NCI-H524 (cell line): ENCODE data around the gene ANXA4.

Experiments
- DNase-seq, 2 experiments: peaks; one replicate each; lab custom pipeline; 2025; lab: John Stamatoyannopoulos, UW

The ANXA4 gene

GRCh38 chr2:69741575-69742321 is at the start of gene ANXA4:
ANXA4 (plus strand) TSS chr2:69742134; CDS start chr2:69781566, 39,432 bp downstream.
- DNase-seq: peak in 1 of 2 experiments; percentile 61

GRCh38 chr2:69692424-69692823 is 49.5 kb upstream of the ANXA4 start:
- no peak for DNase-seq

DNA sequence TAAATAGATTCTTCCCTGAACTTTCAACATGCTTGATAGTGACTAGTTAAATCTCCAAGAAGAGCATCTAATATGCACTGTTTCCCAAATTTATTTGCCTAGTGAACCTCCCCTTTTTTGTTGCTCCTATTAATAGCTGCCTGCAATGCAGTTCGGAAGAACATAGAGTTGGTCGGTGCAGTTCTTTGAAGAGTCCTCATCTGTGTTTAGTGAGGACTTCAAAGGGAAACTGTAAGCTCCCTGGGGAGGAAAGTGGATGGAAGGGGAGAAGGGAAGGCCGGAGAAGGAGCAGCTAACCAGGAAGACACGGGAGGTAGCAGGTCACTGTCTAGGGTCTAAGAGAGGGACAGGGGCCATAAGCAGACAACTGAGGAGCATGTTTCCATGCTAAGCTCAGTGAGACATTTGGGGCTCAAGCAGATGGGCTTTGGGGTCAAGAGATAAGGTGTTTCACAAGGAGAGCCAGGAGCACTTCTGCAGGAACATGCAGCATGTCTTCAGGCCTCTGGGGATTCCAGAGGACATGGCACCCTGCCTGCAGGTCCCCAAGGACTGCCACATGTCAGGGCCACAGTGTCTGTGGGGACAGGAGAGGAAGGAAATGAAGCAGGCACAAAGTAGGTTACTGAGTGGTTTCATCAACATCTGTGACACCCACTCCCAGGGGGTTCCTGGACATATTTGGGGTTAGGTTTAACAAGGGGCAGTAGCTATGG is 48.7 kb upstream of the ANXA4 start:
- DNase-seq: no peak

DNA sequence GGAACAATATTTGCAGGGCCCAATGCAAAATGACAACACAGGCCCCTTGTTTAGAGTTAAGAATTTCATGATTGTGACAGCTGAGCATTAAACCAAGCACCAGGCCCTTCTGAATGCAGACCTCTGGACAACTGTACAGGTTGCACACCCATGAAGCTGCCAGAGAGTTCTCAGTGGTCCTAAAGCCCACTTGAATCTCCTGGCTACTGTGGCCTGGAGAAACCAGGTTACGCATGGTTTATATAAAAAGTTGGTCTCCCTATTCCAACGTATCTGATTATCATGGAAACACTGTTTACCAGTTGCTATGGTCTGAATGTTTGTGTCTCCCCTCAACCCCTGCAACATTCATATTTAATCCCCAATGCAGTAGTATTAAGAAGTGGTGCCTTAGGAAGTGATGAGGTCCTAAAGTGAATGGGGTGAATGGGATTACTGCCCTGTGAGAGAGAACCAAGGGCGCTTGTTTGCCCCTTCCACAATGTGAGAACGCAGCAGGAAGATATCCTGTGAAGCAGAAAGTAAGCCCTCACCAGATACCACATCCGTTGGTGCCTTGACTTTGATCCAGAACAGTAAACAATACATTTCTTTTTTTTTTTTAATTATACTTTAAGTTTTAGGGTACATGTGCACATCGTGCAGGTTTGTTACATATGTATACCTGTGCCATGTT is 48.0 kb upstream of the ANXA4 start:
- DNase-seq: no peak

- no peak for DNase-seq
Observed at GRCh38 chr2:69694894-69695849, 46.8 kb upstream of the ANXA4 start.

GRCh38 chr2:69695850-69696216 is 46.1 kb upstream of the ANXA4 start:
- no peak for DNase-seq

DNA sequence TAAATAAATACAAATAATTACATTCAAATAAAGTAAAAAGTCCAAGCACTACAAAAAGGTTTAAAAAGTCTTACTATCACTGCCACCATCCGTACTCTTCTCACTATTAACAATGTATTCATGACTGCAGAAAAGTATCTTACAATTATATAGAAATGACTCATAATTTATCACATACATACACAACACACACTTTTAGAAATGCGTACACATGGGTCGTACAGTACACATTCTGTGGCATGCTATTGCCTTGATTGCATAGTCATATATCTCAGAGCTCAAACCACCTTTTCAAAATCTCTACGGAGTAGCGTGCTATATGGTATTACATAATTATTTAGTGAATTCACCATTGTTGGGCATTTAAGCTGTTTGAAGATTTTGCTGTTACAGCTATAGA is 41.6 kb upstream of the ANXA4 start:
- DNase-seq: no peak

GRCh38 chr2:69701100-69701945 is 40.6 kb upstream of the ANXA4 start:
- DNase-seq: no peak

DNA sequence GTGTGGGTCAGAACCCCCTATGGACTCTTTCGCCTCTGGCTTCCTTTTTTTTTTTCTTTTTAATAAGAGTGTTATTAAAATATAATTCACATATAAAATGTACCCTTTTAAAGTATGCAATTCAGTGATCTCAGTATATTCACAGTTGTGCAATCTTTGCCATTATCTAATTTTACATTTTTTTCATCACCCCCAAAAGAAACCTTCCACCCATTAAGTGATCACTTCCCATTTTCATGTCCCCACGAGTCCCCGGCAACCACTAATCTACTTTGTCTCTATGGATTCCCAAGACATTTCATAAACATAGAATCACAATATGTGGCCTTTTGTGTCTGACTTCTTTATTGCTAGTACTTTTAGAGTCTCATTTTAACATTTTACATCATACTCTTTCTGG is 38.7 kb upstream of the ANXA4 start:
- DNase-seq: no peak

- no peak for DNase-seq
Observed at GRCh38 chr2:69704446-69704845, 37.5 kb upstream of the ANXA4 start.

GRCh38 chr2:69709290-69709689 is 32.6 kb upstream of the ANXA4 start:
- no peak for DNase-seq

GRCh38 chr2:69711971-69712370 is 30.0 kb upstream of the ANXA4 start:
- no peak for DNase-seq

DNA sequence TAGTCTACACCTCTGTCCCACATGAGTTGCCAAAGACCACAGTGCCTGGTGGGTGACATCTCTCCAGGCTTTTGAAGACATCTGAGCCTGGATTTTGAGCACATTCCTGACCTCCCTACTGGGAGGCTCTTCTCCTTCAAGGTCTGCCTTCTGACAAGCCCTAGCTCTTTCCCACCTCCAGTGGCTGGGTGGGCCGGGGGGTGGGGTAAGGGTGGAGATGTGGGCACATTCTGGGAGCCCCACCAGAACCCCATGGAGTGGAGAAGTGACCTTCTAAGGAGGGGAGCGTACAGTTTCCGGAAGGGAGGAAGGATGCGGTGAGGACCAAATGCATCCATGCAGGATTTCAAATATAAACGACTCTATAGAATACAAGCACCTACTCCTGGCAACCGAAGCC is 27.9 kb upstream of the ANXA4 start:
- DNase-seq: no peak

DNA sequence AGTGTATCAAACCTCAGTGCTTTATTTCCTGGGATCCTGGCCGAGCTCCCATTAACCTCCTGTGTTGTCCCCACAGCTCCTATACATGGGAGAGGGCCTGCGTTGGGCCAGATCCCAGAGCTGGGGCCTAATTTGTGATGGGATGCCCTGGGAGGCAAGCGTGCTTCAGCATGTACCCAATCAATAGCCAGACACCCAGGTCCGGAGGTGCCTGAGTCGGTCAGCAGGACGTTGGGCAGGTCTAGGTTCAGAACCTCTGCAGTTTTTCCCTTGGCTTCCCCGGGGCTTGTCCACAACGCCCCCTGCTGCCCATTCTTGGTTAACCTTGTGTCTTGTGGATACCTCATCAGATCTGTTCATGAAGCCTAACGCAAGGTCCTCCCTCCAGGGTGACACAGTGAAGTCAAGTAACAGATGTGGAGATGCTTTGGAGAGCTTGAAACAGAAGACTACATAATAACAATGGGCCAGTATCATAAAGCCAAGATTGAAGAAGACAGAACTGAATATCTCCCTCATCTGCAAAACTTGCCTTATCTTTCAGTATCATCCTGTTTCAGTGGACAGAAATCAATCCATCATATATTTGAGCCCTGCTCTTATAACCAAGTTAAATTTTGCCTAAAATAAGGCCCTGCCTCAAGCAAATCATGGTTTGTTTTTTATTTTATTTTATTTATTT is 27.3 kb upstream of the ANXA4 start:
- DNase-seq: peak; percentile 63 to 69

DNA sequence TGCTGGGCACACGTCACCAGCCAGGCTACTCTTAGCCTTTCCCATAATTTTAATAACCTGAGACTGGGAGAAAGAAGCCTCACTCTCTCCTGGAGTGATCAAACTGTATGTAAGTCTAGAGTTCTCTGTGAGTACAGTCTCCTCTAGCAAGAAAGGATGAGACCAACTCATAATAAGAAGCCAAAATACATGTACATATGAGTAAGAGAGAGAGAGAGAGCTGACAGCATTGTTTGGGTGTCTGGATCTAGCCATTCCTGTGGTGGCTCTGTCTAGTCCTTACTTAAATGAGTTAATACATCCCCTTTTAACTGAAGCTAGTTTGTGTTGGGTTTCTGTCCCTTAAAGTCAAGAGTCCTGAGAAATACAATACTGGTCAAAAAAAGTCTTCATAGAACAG is 26.0 kb upstream of the ANXA4 start:
- DNase-seq: no peak

- no peak for DNase-seq
Observed at GRCh38 chr2:69716555-69717120, 25.3 kb upstream of the ANXA4 start.

DNA sequence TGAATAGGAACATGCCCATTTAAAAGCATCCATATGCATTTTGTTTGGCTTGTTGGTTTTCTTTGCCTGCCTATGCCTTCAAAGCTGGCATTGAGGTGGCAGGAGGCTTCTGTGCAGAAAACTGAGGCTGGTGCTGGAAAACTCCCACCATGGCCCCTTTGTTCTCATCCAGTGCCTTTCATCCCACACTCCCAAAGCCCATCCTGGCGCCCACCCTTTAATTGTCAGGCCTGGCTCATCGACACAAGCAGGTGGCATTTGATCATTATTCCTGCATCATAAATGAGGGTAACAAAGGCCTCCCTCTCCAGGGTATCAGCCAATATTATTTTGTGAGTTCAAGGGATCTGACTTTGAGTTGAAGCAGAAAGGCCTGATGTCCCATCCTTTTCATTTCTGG is 24.7 kb upstream of the ANXA4 start:
- no peak for DNase-seq

- no peak for DNase-seq
Observed at GRCh38 chr2:69717861-69718273, 24.1 kb upstream of the ANXA4 start.

- DNase-seq: no peak
Observed at GRCh38 chr2:69718338-69718965, 23.5 kb upstream of the ANXA4 start.

GRCh38 chr2:69720404-69720803 is 21.5 kb upstream of the ANXA4 start:
- peak in 1 of 2 experiments; percentile 6 for DNase-seq
